HG03378 (cell line): ENCODE measurements around the gene GPRC5A.

ENCODE experiments used
- ATAC-seq: cut with Tn5 transposase; IDR thresholded peaks from one replicate; pipeline ENCODE4 v1.9.1; 2021; ENCODE audit warnings: mild to moderate bottlenecking, moderate library complexity; ENCODE audit not compliant: unreplicated experiment

GPRC5A gene

GRCh38 chr12:12938541-12938940 lies 47.2 kb downstream of the GPRC5A start:
- no peak for ATAC-seq

- no peak for ATAC-seq
Observed at GRCh38 chr12:12939888-12940287, 48.5 kb downstream of the GPRC5A start.

DNA sequence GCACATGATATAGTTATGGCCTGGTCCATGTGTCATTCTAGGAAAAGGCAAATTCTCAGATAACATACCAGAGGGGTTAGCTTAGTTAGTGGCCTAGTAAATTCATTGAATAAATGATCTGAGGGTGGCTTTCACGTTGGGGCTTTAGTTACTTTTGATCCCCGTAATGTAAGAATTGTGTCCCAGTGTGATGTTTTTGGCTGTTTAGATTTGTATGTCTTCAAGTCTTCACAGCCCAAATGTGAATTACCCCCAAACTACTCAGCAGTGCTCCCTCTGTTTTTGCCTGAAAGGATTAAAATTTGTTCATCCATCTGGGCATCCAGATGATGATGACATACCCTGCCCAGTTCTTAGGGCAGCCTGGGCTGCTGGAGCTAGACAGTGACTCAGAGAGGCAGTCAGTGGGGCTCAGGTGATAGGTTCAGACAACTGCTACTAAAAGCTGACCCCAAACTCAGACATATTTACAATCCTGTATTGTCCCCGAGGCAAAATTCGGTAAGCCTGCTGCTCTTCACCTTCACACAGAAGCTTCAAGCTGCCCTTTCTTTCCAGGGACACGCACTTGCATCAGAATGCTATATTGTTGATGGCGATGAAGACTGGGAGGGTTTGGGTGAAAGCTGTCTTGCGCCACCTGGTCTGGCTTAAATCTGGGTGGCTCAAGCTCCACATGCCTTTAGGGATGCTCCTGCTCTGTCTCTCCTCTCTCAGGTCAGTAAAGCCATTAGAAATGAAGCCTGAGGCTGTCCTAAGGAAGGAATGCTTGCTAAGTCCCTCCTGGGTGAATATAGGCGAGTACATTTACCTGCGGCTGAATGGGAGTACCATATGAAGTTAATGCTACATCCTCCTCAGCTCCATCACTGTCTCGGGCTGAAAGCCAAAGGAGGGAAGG lies 50.3 kb downstream of the GPRC5A start:
- no peak for ATAC-seq

DNA sequence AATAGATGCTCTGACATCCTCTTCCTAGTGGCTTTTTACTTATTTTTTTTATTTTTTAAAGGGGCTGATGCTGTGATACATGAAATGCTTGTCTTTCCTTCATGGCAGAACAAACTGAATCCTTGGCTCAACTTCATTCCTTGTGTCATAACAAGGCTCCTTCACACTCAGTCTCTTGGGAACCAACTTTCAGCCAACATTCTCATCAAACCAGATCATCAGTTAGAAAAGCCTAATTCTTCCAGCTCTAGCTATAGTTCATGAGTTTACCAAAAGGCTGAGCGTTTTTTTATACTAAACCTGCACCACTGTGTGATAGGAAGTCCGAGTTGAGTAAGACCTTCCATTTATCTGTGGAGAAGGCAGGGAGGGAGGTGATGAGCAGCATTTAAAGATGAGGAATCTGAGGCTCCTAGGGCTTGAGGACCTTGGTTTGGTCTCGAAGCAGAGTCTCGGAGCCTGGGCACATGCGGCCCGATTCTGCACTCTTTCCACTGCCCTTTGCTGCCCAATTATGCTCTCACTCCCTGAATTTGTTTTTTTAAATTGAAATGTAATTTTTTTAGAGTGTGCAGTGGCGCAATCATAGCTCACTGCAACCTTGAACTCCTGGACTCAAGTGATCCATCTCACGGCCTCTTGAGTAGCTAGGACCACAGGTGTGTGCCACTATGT lies 52.4 kb downstream of the GPRC5A start:
- ATAC-seq: no peak

DNA sequence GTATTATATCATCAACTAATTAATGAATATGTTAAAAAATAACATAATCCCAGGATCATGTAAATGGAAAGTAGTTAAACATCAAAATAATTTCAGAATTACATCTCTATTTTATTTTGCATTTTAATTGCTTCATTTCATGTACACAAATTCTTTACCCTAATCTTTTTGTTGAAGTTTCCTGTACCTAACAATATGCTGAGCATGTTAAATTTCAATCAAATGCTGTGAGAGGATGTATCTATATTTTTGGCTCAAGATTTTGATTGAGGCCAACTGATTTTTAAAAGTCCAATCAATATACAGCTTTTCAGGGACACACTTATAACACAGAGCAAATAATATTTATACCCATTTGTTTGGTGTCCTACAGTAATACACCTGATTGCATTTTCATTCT lies 54.2 kb downstream of the GPRC5A start:
- ATAC-seq: no peak

GRCh38 chr12:12946686-12947355 lies 55.5 kb downstream of the GPRC5A start:
- no peak for ATAC-seq

- no peak for ATAC-seq
Observed at GRCh38 chr12:12947902-12948301, 56.5 kb downstream of the GPRC5A start.

DNA sequence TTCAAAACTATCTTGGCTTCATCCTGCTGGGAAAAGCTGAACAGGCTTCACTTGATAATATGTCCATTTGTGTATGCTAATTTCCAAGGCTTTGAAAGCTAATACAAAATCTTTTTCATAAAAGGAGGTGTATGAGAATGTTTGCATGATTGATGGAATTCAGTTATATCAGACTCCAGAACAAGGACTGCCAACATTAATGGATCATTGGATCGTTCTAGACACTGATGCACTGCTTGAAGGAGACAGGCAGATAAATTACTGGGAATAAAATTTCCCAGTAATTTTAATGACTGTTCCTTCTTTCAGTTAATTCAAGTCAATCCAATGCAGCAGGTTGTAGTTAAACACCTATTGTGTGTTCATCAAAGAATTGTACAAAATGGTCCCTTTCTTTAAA lies 60.1 kb downstream of the GPRC5A start:
- no peak for ATAC-seq

GRCh38 chr12:12952036-12952435 lies 60.7 kb downstream of the GPRC5A start, which contains the start of gene GPRC5D:
Gene GPRC5D, minus strand, starts transcription at chr12:12952170. Its CDS starts 1,786 bp downstream, at chr12:12950384.
- no peak for ATAC-seq

GRCh38 chr12:12954356-12954755 lies 63.0 kb downstream of the GPRC5A start:
- ATAC-seq: no peak

DNA sequence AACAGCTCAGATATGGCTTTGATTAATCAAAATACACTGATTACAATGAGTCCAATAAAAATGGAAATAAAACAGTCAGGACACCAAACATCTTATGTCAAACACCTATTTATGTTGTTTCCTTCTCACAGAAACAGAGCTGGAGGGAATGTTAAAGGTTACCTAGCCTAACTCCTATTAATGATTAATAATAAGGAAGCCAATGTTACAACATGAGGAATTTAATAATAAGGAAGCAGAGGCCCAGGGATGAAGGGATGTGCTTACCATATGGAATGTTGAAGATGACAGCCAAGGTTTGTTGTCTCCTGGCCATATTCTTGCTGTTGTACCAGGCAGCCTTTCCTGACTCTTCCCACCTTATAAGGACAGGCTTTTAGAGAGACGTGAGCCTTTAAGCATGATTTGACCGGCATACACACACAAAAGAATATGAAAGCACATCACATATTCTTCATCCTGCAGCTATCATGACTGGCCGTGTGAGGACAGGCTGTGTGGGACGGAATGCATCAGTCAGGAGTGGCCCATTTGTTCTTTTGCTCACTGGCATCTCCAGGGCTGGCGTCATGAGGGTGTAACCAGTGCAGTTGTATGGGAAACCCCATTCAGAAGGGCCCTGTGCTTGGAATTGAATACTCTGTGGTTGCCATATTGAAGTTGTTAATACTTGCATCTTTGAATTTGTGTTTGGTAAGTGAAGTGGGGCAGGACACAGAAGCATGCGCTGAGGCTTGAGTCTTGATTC lies 63.7 kb downstream of the GPRC5A start:
- ATAC-seq: no peak

GRCh38 chr12:12958886-12959285 lies 67.5 kb downstream of the GPRC5A start:
- no peak for ATAC-seq

- no peak for ATAC-seq
Observed at GRCh38 chr12:12960639-12961209, 69.4 kb downstream of the GPRC5A start.

- ATAC-seq: no peak
Observed at GRCh38 chr12:12964255-12964654, 72.9 kb downstream of the GPRC5A start.

GRCh38 chr12:12965836-12966235 lies 74.5 kb downstream of the GPRC5A start:
- no peak for ATAC-seq
